NCI-H1436 treated with DMSO at 0.1 percent for 48 hours (cell line): Measurements from ENCODE around the gene C22orf23.

Experiments
- DNase-seq: peaks from one replicate; lab custom pipeline; 2025; lab: John Stamatoyannopoulos, UW

C22orf23 gene

DNA sequence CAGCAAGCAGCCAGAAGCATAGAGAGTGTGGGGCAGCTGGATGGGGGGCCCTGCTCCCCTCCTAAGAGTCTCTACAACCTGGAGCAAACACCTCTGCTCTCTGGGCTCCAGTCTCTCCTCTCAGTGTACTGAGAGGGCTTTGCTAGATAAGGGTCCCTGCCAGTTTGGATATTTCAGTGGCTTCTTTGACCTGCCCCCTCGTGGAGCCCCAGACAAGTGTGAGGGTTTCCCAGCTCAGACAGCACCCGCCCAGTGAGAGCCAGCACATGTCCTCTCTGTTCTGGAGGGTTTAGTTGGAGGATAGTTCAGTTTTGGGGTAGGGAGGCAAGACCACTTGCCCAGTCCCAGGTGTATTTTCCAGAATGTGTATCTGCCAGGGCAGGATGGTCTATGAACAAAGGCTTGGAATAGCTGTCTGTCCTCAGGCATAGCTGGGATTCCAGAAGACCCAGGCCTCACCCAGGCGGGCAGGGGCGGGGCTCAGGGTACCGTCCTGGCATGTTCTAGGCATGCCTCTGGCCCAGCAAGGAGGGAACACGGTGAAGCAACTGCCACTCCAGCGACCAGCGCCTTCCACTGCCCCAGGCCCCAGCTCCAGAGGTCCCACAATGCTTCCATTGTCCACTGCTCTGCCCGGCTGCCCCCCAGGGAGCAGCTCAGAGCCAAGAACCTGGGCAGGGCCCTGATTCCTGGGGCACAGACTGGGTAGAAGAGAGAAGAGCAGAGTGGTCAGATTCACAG lies 54.8 kb downstream of the C22orf23 start:
- DNase-seq: no peak

GRCh38 chr22:37897807-37898206 lies 55.6 kb downstream of the C22orf23 start:
- DNase-seq: no peak

DNA sequence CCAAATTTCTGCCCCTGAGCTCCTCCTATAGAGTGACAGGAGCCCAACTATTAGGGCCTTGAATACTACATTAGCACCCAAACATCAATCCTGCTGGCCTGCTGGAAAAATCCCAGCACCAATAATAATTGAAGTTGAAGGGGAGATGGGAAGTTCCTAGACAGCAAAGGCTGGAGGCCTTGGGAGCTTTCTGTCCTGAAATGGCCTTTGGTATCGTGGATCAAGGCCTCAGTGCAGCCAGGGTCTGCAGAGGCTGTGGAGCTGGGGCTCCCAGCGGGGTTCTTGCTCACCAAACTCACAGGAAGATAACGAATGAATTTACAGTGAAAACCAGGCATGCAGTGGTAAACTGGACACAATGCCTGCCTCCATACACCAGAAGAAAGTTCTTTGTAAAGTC lies 56.5 kb downstream of the C22orf23 start:
- DNase-seq: no peak

GRCh38 chr22:37896181-37896592 lies 57.2 kb downstream of the C22orf23 start:
- no peak for DNase-seq

DNA sequence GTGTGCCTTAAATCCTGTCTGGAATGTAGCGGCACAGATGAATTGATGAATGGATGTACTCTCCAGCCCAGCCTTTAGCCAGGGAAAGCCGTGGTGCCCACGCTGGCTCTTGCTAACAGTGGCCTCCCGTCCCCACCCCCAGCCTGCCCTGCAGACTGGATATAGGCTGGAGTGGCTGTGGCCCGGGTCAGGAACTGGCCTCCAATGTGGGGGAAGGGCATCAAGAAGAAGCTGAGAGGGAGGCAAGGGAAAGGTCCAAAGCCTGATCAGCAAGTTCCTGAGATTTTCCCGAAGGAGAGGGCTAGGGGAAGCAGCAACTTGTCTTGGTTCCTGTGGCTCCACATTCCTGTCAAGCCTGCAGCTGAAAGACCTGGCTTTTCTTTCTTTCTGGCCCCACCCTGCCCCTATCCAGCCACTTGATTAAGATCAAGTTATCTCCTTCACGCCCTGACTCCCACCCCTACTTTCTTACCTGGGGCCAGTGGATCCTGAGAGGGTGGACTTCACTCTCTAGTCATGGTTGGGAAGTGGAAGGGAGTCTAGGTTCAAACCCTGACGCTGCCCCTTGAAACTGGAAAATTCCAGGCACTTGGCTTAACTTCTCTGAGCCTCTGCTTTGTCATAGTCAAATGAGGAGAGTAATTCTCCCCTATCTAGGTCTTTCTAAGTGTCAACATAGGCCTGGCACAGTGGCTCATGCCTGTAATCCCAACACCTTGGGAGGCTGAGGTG lies 58.3 kb downstream of the C22orf23 start:
- no peak for DNase-seq

DNA sequence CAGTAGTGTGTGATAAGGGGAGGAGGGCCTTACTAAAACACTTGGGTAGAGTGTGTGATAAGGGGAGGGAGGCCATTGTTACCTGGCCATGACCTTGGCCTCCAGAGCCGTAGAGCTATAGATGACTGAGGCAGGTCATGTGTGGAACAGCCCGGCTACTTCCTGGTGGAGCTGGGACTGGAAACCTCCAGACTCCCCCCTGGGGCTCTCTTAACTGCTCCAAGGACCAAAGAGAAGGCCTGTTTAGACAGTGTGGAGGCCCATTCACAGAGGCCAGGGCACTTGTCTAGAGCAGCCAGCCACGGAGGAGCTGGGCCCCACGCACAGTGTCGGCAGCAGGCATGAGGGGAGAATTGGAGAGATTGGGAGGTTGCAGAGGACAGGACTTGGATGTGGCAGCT lies 59.8 kb downstream of the C22orf23 start:
- no peak for DNase-seq
